Right lobe of liver (tissue), 4 donors: ENCODE data around the gene TMCO1.

Experiments
- CTCF ChIP-seq, 4 donors: fragments of 200-600 bp in 3 of 4; fragments of 450-650 bp in 1 of 4; IDR thresholded peaks; one replicate each; pipeline versions ENCODE4 v1.5.1 to v1.8.0; 2016 to 2022; ENCODE audit warnings: antibody characterized with exemption in 4 of 4, mild to moderate bottlenecking in 2 of 4
- POLR2A ChIP-seq: fragments of 450-650 bp; IDR thresholded peaks from one replicate; pipeline ENCODE4 v1.6.1; 2017; ENCODE audit warnings: antibody characterized with exemption, mild to moderate bottlenecking
- donor health status: DM: no; HTN: no; CAD: no.
- donor health status: DM: no; HTN: no; CAD: no.
- donor health status: DM: no; HTN: yes; CAD: no.

- TF ChIP-seq CTCF (IDR thresholded peaks at IDR 0.05) (no peak), POLR2A (no peak)
These were observed 65.0 kb downstream of the TMCO1 start for GRCh38 chr1:165703648-165704047.
